HG03108 (cell line): ENCODE data around the gene FAM117B.
A peak's percentile ranks its signal among the peaks of the same experiment; 100 is the strongest.
"Not testable (repeated sequence)": the region's sequence is repeated elsewhere in the genome, so short reads cannot be mapped to it uniquely, and the experiment has no call there.

ENCODE experiments used
- ATAC-seq: cut with Tn5 transposase; IDR thresholded peaks from one replicate; pipeline ENCODE4 v1.9.1; 2021; ENCODE audit warnings: moderate library complexity; ENCODE audit not compliant: unreplicated experiment

Gene FAM117B

GRCh38 chr2:202757339-202757738 lies 122.6 kb downstream of the FAM117B start:
- no peak for ATAC-seq

GRCh38 chr2:202758128-202758527 lies 123.4 kb downstream of the FAM117B start:
- no peak for ATAC-seq

- ATAC-seq: no peak
These were observed 123.8 kb downstream of the FAM117B start for GRCh38 chr2:202758604-202759003.

GRCh38 chr2:202760848-202761247 lies 126.1 kb downstream of the FAM117B start:
- ATAC-seq: no peak

GRCh38 chr2:202762556-202762955 lies 127.8 kb downstream of the FAM117B start:
- no peak for ATAC-seq

- no peak for ATAC-seq
These were observed 129.1 kb downstream of the FAM117B start for GRCh38 chr2:202763916-202764315.

GRCh38 chr2:202764991-202765390 lies 130.2 kb downstream of the FAM117B start:
- ATAC-seq: no peak

GRCh38 chr2:202765436-202765835 lies 130.7 kb downstream of the FAM117B start:
- ATAC-seq: no peak

- no peak for ATAC-seq
These were observed 133.5 kb downstream of the FAM117B start for GRCh38 chr2:202768273-202768672.

- no peak for ATAC-seq
These were observed 134.4 kb downstream of the FAM117B start for GRCh38 chr2:202769201-202769600.

GRCh38 chr2:202771336-202771735 lies 136.6 kb downstream of the FAM117B start:
- no peak for ATAC-seq

GRCh38 chr2:202771741-202772460 lies 137.1 kb downstream of the FAM117B start:
- ATAC-seq: no peak

GRCh38 chr2:202773301-202773973 lies 138.7 kb downstream of the FAM117B start:
- ATAC-seq: no peak

GRCh38 chr2:202774104-202774503 lies 139.3 kb downstream of the FAM117B start:
- ATAC-seq: no peak

GRCh38 chr2:202778217-202778616 lies 143.4 kb downstream of the FAM117B start:
- no peak for ATAC-seq

GRCh38 chr2:202780514-202781021 lies 145.8 kb downstream of the FAM117B start:
- ATAC-seq: peak; percentile 92

GRCh38 chr2:202782940-202783558 lies 148.3 kb downstream of the FAM117B start:
- ATAC-seq: no peak

- ATAC-seq: no peak
These were observed 152.1 kb downstream of the FAM117B start for GRCh38 chr2:202786842-202787241.

- no peak for ATAC-seq
These were observed 155.9 kb downstream of the FAM117B start for GRCh38 chr2:202790676-202791075.

GRCh38 chr2:202797944-202798343 lies 163.2 kb downstream of the FAM117B start:
- no peak for ATAC-seq

- ATAC-seq: not testable (repeated sequence)
These were observed 171.1 kb downstream of the FAM117B start for GRCh38 chr2:202805911-202806310.
